Sigmoid colon (tissue), 7 donors: ENCODE data around the gene WSCD1. TPM values are rescaled to one million over a fixed set of nuclear protein-coding genes. Genes with fewer than 3 reads are reported as not detected.

Experiments used
- DNase-seq: peaks from one replicate; pipeline ENCODE4 v3.0.0-alpha.2; 2019
- H3K27ac ChIP-seq, 4 donors: fragments of 200-600 bp; sonication (generic); one replicate each; pipeline ENCODE4 v1.5.1; 2016 to 2019; ENCODE audit warnings: mild to moderate bottlenecking in 1 of 4
- H3K27me3 ChIP-seq, 3 donors: fragments of 200-600 bp; sonication (generic); one replicate each; pipeline ENCODE4 v1.5.1; 2019; ENCODE audit warnings: mild to moderate bottlenecking in 1 of 3
- H3K36me3 ChIP-seq, 4 donors: fragments of 200-600 bp; sonication (generic); one replicate each; pipeline ENCODE4 v1.5.1; 2016 to 2019
- H3K4me1 ChIP-seq, 4 donors: fragments of 200-600 bp; sonication (generic); one replicate each; pipeline ENCODE4 v1.5.1; 2017 to 2019
- H3K4me3 ChIP-seq, 4 donors: fragments of 200-600 bp; sonication (generic); one replicate each; pipeline ENCODE4 v1.5.1; 2017 to 2019; ENCODE audit warnings: mild to moderate bottlenecking in 2 of 4, moderate library complexity in 1 of 4
- H3K9me3 ChIP-seq, 4 donors: fragments of 200-600 bp in 3 of 4; sonication (generic) in 3 of 4; one replicate each; pipeline versions ENCODE4 v1.5.1 to v1.6.1; 2013 to 2019
- EP300 ChIP-seq, 4 donors: sonication (generic); formaldehyde crosslinking; IDR thresholded peaks; one replicate each; pipeline ENCODE4 v1.6.1; 2017; ENCODE audit warnings: antibody characterized with exemption in 4 of 4
- POLR2A ChIP-seq, 2 donors: fragments of 450-650 bp; IDR thresholded peaks; one replicate each; pipeline ENCODE4 v1.6.1; 2016; ENCODE audit warnings: antibody characterized with exemption in 2 of 2, mild to moderate bottlenecking in 2 of 2, moderate library complexity in 2 of 2
- POLR2AphosphoS5 ChIP-seq, 4 donors: sonication (generic); formaldehyde crosslinking; IDR thresholded peaks; one replicate each; pipeline ENCODE4 v1.6.1; 2017; ENCODE audit warnings: antibody characterized with exemption in 4 of 4
- WGBS, 2 donors: extraction: QIAGEN DNeasy Blood & Tissue Kit; methylation state at CpG; one replicate each; pipeline ENCODE4 v1.1.7; 2013; 5-methylcytosine and 5-hydroxymethylcytosine counted together
- intact Hi-C: fragments of 100-400 bp; cut with DNase I; formaldehyde crosslinking; loops from one replicate; pipeline ENCODE4 v1.15.1; 2023
- polyA plus RNA-seq, 3 donors: library from polyadenylated mRNA; stranded (reverse); fragments of 200-250 nt; gene quantifications; one replicate each; pipeline ENCODE4 v1.2.3, GENCODE V29; 2013
- total RNA-seq, 4 donors: library from RNA; depleted of rRNA; stranded (reverse); fragments of >200 nt; gene quantifications; one replicate each; pipeline ENCODE4 v1.1.0, GENCODE V29; 2016
- TF ChIP-seq, protein P1 (sequence below), 4 experiments: fragments of 450-650 bp in 3 of 4; fragments of 200-600 bp in 1 of 4; IDR thresholded peaks; one replicate each; pipeline ENCODE4 v1.5.1; 2016 to 2019; ENCODE audit warnings: antibody characterized with exemption in 4 of 4, mild to moderate bottlenecking in 3 of 4, moderate library complexity in 2 of 4
- donor health status: healthy with polysubstance abuse.
- donor health status: Bipolar disorder and iron deficiency.
- donor health status: healthy.

The WSCD1 gene
- total and polyA plus RNA-seq, 7 donors, result 1.6 to 9.6 (median 3.8) TPM

DNA sequence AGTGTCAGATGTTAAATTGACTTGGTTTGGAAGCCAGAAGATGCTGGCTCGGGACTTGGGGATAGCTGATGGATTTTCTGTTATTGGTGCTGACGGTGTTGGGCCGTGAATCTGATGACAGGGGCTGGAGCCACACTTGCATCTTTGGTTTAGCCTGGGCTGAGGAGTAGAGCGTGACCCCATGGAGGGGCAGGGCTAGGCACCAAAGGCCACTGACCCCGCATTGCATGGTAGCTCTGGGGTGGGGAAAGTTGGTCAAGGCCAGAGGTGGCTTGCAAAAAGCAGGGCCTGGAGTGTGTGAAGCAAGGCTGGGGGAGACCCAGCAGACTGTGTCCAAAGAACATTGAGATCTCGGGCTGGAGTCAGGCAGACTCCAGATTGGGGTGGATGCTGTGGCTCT, 25.3 kb downstream of the WSCD1 start:
- Histone ChIP-seq H3K4me3 (no peak overlapping the region), H3K36me3 (no peaks in the 10 kb centered on the region), H3K4me1 (no peaks in the 10 kb centered on the region), H3K27ac (no peak overlapping the region), H3K27me3 (no peaks in the 10 kb centered on the region), H3K9me3 (no peaks in the 10 kb centered on the region)
- TF ChIP-seq POLR2A (IDR thresholded peaks at IDR 0.05) (no peak), POLR2AphosphoS5 (IDR thresholded peaks at IDR 0.05) (no peak), EP300 (IDR thresholded peaks at IDR 0.05) (no peak)
- TF ChIP-seq, protein P1, sequence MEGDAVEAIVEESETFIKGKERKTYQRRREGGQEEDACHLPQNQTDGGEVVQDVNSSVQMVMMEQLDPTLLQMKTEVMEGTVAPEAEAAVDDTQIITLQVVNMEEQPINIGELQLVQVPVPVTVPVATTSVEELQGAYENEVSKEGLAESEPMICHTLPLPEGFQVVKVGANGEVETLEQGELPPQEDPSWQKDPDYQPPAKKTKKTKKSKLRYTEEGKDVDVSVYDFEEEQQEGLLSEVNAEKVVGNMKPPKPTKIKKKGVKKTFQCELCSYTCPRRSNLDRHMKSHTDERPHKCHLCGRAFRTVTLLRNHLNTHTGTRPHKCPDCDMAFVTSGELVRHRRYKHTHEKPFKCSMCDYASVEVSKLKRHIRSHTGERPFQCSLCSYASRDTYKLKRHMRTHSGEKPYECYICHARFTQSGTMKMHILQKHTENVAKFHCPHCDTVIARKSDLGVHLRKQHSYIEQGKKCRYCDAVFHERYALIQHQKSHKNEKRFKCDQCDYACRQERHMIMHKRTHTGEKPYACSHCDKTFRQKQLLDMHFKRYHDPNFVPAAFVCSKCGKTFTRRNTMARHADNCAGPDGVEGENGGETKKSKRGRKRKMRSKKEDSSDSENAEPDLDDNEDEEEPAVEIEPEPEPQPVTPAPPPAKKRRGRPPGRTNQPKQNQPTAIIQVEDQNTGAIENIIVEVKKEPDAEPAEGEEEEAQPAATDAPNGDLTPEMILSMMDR (IDR thresholded peaks at IDR 0.05), result no peak
- WGBS, 2 donors, result 87 to 88% methylated on average over 6 of the region's 6 CpGs
- intact Hi-C loops, result no loop called here
- no peak for DNase-seq

DNA sequence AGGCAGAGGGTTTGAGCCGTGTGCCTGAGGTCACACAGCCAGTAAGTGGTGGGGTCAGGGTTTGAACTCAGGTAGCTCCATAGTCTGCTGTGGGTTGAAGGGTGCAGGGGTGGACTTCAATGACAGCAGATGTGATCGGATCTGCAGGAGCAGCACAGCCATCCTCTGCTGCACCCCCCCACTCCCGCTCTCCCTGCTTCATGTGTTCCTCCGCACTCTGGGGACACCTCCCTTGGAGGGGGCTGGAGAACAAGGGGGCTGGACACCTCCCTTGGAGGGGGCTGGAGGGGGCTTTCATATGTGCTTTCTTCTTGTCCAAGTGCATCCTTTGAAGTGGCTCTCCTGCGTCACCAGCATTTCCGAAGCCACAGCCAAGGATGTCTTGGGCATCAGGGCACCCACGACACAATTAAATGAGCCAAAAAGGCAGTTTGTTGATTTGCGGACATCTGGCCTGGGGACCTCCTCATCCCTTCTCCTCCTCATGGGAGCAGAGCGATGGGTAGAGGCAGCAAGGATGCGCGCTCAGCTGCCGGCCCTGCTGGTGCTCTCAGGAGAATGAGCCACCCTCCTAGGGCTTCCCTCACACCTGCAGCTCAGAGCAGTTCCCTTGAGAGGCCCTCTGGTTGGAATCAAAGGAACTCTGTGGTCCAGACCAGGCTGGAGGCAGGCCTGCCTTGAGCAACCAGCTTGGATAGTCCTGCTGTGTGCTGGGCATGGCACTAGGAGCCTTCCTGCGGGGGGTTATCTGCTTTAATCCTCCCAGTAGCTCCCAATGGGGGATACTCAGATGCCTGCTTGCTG, 26.2 kb downstream of the WSCD1 start:
- Histone ChIP-seq H3K27me3 (no peaks in the 10 kb centered on the region), H3K4me3 (no peak overlapping the region), H3K36me3 (no peaks in the 10 kb centered on the region), H3K27ac (no peak overlapping the region), H3K9me3 (no peaks in the 10 kb centered on the region), H3K4me1 (no peaks in the 10 kb centered on the region)
- TF ChIP-seq POLR2AphosphoS5 (IDR thresholded peaks at IDR 0.05) (no peak), EP300 (IDR thresholded peaks at IDR 0.05) (no peak), POLR2A (IDR thresholded peaks at IDR 0.05) (no peak)
- TF ChIP-seq, protein P1 (IDR thresholded peaks at IDR 0.05), result no peak
- no peak for DNase-seq
- intact Hi-C loops, result no loop called here
- WGBS, 2 donors, result 94% methylated on average over 13 of the region's 13 CpGs

DNA sequence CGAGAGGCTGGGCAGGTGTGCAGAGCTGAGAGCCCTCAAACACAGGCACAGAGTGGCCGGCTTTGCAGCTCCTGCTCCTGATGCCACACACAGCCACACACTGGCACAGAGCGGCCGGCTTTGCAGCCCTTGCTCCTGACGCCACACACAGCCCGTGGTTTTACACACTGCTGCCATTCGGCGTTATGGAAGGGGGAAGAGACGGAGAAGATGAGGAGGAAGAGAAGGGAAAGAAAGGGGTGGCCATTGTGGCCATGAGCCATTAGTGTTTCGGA, 26.8 kb downstream of the WSCD1 start:
- intact Hi-C loops, result no loop called here
- WGBS, 2 donors, result 89 to 91% methylated on average over 10 of the region's 10 CpGs
- Histone ChIP-seq H3K9me3 (no peaks in the 10 kb centered on the region), H3K4me3 (no peak overlapping the region), H3K36me3 (no peaks in the 10 kb centered on the region), H3K27me3 (no peaks in the 10 kb centered on the region), H3K27ac (no peak overlapping the region), H3K4me1 (no peaks in the 10 kb centered on the region)
- TF ChIP-seq POLR2AphosphoS5 (IDR thresholded peaks at IDR 0.05) (no peak), EP300 (IDR thresholded peaks at IDR 0.05) (no peak), POLR2A (IDR thresholded peaks at IDR 0.05) (no peak)
- TF ChIP-seq, protein P1 (IDR thresholded peaks at IDR 0.05), result no peak
- DNase-seq, result no peak

DNA sequence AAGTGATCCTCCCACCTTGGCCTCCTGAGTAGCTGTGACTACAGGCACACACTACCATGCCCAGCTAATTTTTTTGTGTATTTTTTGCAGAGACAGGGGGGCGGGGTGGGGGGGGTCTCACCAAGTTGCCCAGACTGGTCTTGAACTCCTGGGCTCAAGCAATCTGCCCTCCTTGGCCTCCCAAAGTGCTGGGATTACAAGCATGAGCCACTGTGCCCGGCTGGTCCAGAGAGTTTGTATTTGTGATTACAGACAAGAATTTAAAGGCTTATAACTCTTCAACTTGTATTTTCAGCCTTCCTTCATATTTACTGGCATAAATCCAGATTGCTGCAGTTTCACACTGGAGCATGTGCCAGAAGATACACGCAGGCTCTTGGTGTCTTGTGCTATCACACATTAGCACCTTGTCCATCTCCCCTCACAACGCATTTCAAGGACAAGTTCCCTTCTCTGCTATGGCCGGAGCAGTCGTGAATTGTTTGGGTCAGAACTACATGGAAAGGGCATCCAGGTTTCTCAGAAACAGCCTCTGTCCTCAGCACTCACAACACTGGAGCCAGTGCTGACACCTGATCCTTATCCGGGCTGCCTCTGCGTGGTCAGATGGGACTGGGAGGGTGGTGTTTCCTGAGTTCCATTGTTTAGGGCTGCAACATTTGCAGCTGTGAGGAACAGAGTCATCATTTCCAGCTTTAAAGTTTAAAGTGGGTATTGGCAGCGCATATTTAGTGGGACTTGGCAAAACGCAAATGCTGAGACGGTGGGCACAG, 28.1 kb downstream of the WSCD1 start:
- WGBS, 2 donors, result 73 to 75% methylated on average over 11 of the region's 11 CpGs
- intact Hi-C loops, result no loop called here
- peak overlapping the region in 1 of 4 donors; percentile 14 for H3K27ac ChIP-seq
- no peaks in the 10 kb centered on the region for H3K36me3 ChIP-seq
- peak; percentile 60 for DNase-seq
- H3K9me3 ChIP-seq, result no peaks in the 10 kb centered on the region
- no peaks in the 10 kb centered on the region for H3K27me3 ChIP-seq
- H3K4me3 ChIP-seq, result no peak overlapping the region
- H3K4me1 ChIP-seq, result no peaks in the 10 kb centered on the region
- no peak for TF ChIP-seq POLR2A (IDR thresholded peaks at IDR 0.05)
- peak in 2 of 4 donors; percentile 7 to 32 for TF ChIP-seq POLR2AphosphoS5 (IDR thresholded peaks at IDR 0.05)

DNA sequence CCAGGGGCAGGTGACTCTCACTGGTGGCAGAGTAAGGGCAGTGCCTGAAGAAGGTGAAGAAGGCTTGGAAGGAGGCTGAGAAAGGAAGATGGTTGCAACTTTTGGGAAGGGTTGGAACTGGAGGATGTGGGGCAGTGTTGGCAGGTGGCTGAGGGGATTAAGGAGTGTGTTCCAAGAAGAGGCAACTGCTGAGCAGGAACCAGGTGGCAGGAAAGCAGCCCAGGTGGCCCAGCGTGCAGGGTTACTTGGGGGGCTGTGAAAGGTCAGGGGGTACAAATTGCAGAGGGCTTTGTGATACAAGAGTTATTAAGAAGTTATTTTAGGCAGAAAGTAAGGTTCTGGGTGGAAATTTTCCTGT, 28.6 kb downstream of the WSCD1 start:
- Histone ChIP-seq H3K9me3 (no peaks in the 10 kb centered on the region), H3K27me3 (no peaks in the 10 kb centered on the region), H3K4me3 (no peak overlapping the region), H3K27ac (peak overlapping the region in 1 of 4 donors; percentile 8), H3K4me1 (no peaks in the 10 kb centered on the region), H3K36me3 (no peaks in the 10 kb centered on the region)
- DNase-seq, result peak; percentile 50
- no peak for TF ChIP-seq EP300 (IDR thresholded peaks at IDR 0.05)
- no peak for TF ChIP-seq POLR2A (IDR thresholded peaks at IDR 0.05)
- TF ChIP-seq POLR2AphosphoS5 (IDR thresholded peaks at IDR 0.05), result no peak
- TF ChIP-seq, protein P1 (IDR thresholded peaks at IDR 0.05), result no peak
- intact Hi-C loops, result no loop called here
- 60 to 91% methylated on average over 1 of the region's 1 CpG for WGBS, 2 donors
